ENCODE results near the gene NR3C1.

The NR3C1 gene

GRCh38 chr5:143445776-143446175 lies 42.3 kb upstream of the NR3C1 start:
- no peak for TF ChIP-seq CTCF (IDR thresholded peaks at IDR 0.05; ENCODE audit: unreplicated experiment in 3 of 3)
- H3K27ac Mint-ChIP-seq: peak overlapping the region in 2 of 3 experiments; percentile 15 to 48
- peaks cover 4% of the 10 kb centered on the region for H3K27me3 Mint-ChIP-seq (ENCODE audit: low read depth)
- no peaks in the 10 kb centered on the region for H3K36me3 Mint-ChIP-seq (ENCODE audit: low read depth)
- H3K9me3 Mint-ChIP-seq: no peaks in the 10 kb centered on the region
- H3K4me1 Mint-ChIP-seq: peaks cover 21% of the 10 kb centered on the region
- no peak overlapping the region for H3K4me3 Mint-ChIP-seq

- H3K27ac Mint-ChIP-seq: no peak overlapping the region
- no peak for TF ChIP-seq CTCF (IDR thresholded peaks at IDR 0.05; ENCODE audit: unreplicated experiment in 3 of 3)
- H3K27me3 Mint-ChIP-seq (ENCODE audit: low read depth): peaks cover 2% of the 10 kb centered on the region
- H3K9me3 Mint-ChIP-seq: no peaks in the 10 kb centered on the region
- H3K4me1 Mint-ChIP-seq: peaks cover 16% of the 10 kb centered on the region
- no peaks in the 10 kb centered on the region for H3K36me3 Mint-ChIP-seq (ENCODE audit: low read depth)
- no peak overlapping the region for H3K4me3 Mint-ChIP-seq
These were observed 39.8 kb upstream of the NR3C1 start for GRCh38 chr5:143443330-143443729.

GRCh38 chr5:143442385-143442784 lies 38.9 kb upstream of the NR3C1 start:
- H3K36me3 Mint-ChIP-seq (ENCODE audit: low read depth): no peaks in the 10 kb centered on the region
- peaks cover 4% of the 10 kb centered on the region for H3K27me3 Mint-ChIP-seq (ENCODE audit: low read depth)
- TF ChIP-seq CTCF (IDR thresholded peaks at IDR 0.05; ENCODE audit: unreplicated experiment in 3 of 3): no peak
- no peak overlapping the region for H3K27ac Mint-ChIP-seq
- no peak overlapping the region for H3K4me3 Mint-ChIP-seq
- H3K4me1 Mint-ChIP-seq: peaks cover 16% of the 10 kb centered on the region
- H3K9me3 Mint-ChIP-seq: no peaks in the 10 kb centered on the region

GRCh38 chr5:143440448-143441115 lies 37.1 kb upstream of the NR3C1 start:
- no peak overlapping the region for H3K27ac Mint-ChIP-seq
- no peak overlapping the region for H3K4me3 Mint-ChIP-seq
- H3K36me3 Mint-ChIP-seq (ENCODE audit: low read depth): no peaks in the 10 kb centered on the region
- peaks cover 5% of the 10 kb centered on the region for H3K4me1 Mint-ChIP-seq
- H3K9me3 Mint-ChIP-seq: no peaks in the 10 kb centered on the region
- no peak for TF ChIP-seq CTCF (IDR thresholded peaks at IDR 0.05; ENCODE audit: unreplicated experiment in 3 of 3)
- peaks cover 8% of the 10 kb centered on the region for H3K27me3 Mint-ChIP-seq (ENCODE audit: low read depth)

- Mint-ChIP-seq H3K9me3 (no peaks in the 10 kb centered on the region), H3K4me1 (peaks cover 3% of the 10 kb centered on the region), H3K27me3 (ENCODE audit: low read depth) (peaks cover 8% of the 10 kb centered on the region), H3K4me3 (no peak overlapping the region), H3K27ac (no peak overlapping the region), H3K36me3 (ENCODE audit: low read depth) (no peaks in the 10 kb centered on the region)
- no peak for TF ChIP-seq CTCF (IDR thresholded peaks at IDR 0.05; ENCODE audit: unreplicated experiment in 3 of 3)
These were observed 34.3 kb upstream of the NR3C1 start for GRCh38 chr5:143437666-143438273.

- H3K4me3 Mint-ChIP-seq: no peak overlapping the region
- H3K27me3 Mint-ChIP-seq (ENCODE audit: low read depth): peaks cover 10% of the 10 kb centered on the region
- peaks cover 3% of the 10 kb centered on the region for H3K4me1 Mint-ChIP-seq
- H3K36me3 Mint-ChIP-seq (ENCODE audit: low read depth): no peaks in the 10 kb centered on the region
- TF ChIP-seq CTCF (IDR thresholded peaks at IDR 0.05; ENCODE audit: unreplicated experiment in 3 of 3): no peak
- no peak overlapping the region for H3K27ac Mint-ChIP-seq
- no peaks in the 10 kb centered on the region for H3K9me3 Mint-ChIP-seq
These were observed 33.4 kb upstream of the NR3C1 start for GRCh38 chr5:143436871-143437270.
